OCI-LY7 (cell line): ENCODE results near the gene LRP1B. TPM values are rescaled to one million over a fixed set of nuclear protein-coding genes. Genes with fewer than 3 reads are reported as not detected.

ENCODE experiments used
- BruUV-seq: library from RNA; stranded (reverse); fragments of 400-500 nt; replicated peaks from 2 replicates; lab custom pipeline; 2021; lab: Mats Ljungman, UMichigan
- CTCF ChIA-PET: fragments of 300-600 bp; sonication (Branson Sonifier 250); formaldehyde crosslinking; loops from one replicate; lab custom pipeline; 2022; ENCODE audit warnings: antibody characterized with exemption; ENCODE audit not compliant: unreplicated experiment; lab: Charles Lee
- POLR2A ChIA-PET: fragments of 300-600 bp; sonication (Branson Sonifier 250); formaldehyde crosslinking; loops from one replicate; lab custom pipeline; 2022; ENCODE audit warnings: antibody characterized with exemption; lab: Charles Lee
- DNase-seq: peaks from one replicate; pipeline ENCODE4 v3.0.0-alpha.2; 2015; ENCODE audit warnings: low spot score
- H2AFZ ChIP-seq: fragments of 200-600 bp; sonication (generic), shearing (Covaris generic); 2 replicates; pipeline ENCODE4 v1.6.1; 2014; ENCODE audit warnings: mild to moderate bottlenecking, antibody characterized with exemption, low read length, moderate library complexity
- H3K27ac ChIP-seq: fragments of 200-600 bp; sonication (generic); 2 replicates; pipeline ENCODE4 v1.5.1; 2014; ENCODE audit warnings: mixed run types, low read depth, mild to moderate bottlenecking, moderate library complexity, low read length, inconsistent platforms; ENCODE audit not compliant: poor library complexity, severe bottlenecking
- H3K36me3 ChIP-seq: fragments of 200-600 bp; sonication (generic); 2 replicates; pipeline ENCODE4 v1.6.1; 2014; ENCODE audit warnings: mild to moderate bottlenecking, antibody characterized with exemption, low read length, moderate library complexity, mixed read lengths; ENCODE audit not compliant: insufficient read depth
- H3K4me1 ChIP-seq: fragments of 200-600 bp; sonication (generic); 2 replicates; pipeline ENCODE4 v1.5.1; 2014; ENCODE audit warnings: mild to moderate bottlenecking, low read length; ENCODE audit not compliant: insufficient read depth, poor library complexity, severe bottlenecking
- H3K4me2 ChIP-seq: fragments of 200-600 bp; sonication (generic); 2 replicates; pipeline ENCODE4 v1.6.1; 2014; ENCODE audit warnings: mild to moderate bottlenecking, low read length
- H3K4me3 ChIP-seq: fragments of 200-600 bp; sonication (generic); 2 replicates; pipeline ENCODE4 v1.5.1; 2014; ENCODE audit warnings: mild to moderate bottlenecking, low read depth, low read length; ENCODE audit not compliant: poor library complexity, severe bottlenecking
- H3K79me2 ChIP-seq: fragments of 200-600 bp; sonication (generic); 2 replicates; pipeline ENCODE4 v1.6.1; 2016; ENCODE audit warnings: low read depth, mild to moderate bottlenecking, low read length, moderate library complexity, mixed read lengths; ENCODE audit not compliant: insufficient read depth
- H3K9me2 ChIP-seq: fragments of 200-600 bp; sonication (generic); 2 replicates; pipeline ENCODE4 v1.6.1; 2016; ENCODE audit warnings: mild to moderate bottlenecking, low read length, mixed read lengths; ENCODE audit not compliant: insufficient read depth
- H3K9me3 ChIP-seq: fragments of 200-600 bp; sonication (generic); 2 replicates; pipeline ENCODE4 v1.6.1; 2014; ENCODE audit warnings: mild to moderate bottlenecking, mixed run types, low read length, mixed read lengths
- H4K20me1 ChIP-seq: fragments of 200-600 bp; sonication (generic); 2 replicates; pipeline ENCODE4 v1.6.1; 2014; ENCODE audit warnings: mild to moderate bottlenecking, antibody characterized with exemption, low read length, moderate library complexity, mixed read lengths; ENCODE audit not compliant: insufficient read depth
- EZH2phosphoT487 ChIP-seq: fragments of 200-600 bp; sonication (generic); IDR thresholded peaks from 2 replicates; pipeline ENCODE4 v1.6.1; 2018; ENCODE audit warnings: low read depth, borderline replicate concordance, mild to moderate bottlenecking, mixed run types, antibody characterized with exemption, low read length, moderate library complexity, mixed read lengths
- intact Hi-C: fragments of 100-400 bp; cut with micrococcal nuclease; formaldehyde crosslinking; loops from one replicate; pipeline ENCODE4 v1.10.0; 2022; ENCODE audit not compliant: unreplicated experiment
- total RNA-seq, 2 experiments: library from RNA; depleted of rRNA in 1 of 2; stranded (reverse); fragments of >200 nt in 1 of 2; shearing (Covaris generic) in 1 of 2; gene quantifications; 2 replicates each; pipeline ENCODE4 v1.2.3, GENCODE V29; 2014 to 2022
- TF ChIP-seq, protein P1 (sequence below): fragments of 200-600 bp; sonication (generic); conservative IDR thresholded peaks from 2 replicates; pipeline ENCODE4 v1.5.1; 2014; ENCODE audit warnings: mild to moderate bottlenecking, antibody characterized with exemption, low read length, moderate library complexity, mixed read lengths

LRP1B gene
- total RNA-seq, 2 experiments from 2014 or later = not detected

DNA sequence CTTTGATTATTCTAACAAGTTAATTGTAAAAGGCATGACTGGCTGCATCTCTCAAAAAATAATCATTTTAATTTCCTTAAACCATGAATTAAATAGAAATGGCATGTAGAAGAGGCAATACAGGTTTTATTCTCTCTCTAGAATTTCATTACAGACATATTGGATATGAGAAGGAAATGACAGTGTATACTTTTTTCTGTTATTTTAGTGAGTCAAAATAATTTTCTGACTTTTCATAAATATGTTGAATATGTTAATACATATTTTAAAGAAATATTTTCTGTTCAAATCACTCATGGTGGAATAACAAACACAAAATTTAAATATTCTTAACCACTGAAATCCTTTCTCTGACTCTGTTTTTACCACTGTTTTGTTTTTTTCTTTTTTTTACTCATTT is 510.4 kb downstream of the LRP1B start:
- POLR2A ChIA-PET = interaction anchor here (0.7 kb wide), 1 partner anchor 22 kb away, joined by 4 read pairs; no protein-coding TSS in a partner anchor
- no peak overlapping the region for H3K4me3 ChIP-seq
- TF ChIP-seq, protein P1, sequence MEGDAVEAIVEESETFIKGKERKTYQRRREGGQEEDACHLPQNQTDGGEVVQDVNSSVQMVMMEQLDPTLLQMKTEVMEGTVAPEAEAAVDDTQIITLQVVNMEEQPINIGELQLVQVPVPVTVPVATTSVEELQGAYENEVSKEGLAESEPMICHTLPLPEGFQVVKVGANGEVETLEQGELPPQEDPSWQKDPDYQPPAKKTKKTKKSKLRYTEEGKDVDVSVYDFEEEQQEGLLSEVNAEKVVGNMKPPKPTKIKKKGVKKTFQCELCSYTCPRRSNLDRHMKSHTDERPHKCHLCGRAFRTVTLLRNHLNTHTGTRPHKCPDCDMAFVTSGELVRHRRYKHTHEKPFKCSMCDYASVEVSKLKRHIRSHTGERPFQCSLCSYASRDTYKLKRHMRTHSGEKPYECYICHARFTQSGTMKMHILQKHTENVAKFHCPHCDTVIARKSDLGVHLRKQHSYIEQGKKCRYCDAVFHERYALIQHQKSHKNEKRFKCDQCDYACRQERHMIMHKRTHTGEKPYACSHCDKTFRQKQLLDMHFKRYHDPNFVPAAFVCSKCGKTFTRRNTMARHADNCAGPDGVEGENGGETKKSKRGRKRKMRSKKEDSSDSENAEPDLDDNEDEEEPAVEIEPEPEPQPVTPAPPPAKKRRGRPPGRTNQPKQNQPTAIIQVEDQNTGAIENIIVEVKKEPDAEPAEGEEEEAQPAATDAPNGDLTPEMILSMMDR = no peak
- no peak for TF ChIP-seq EZH2phosphoT487
- no peak overlapping the region for H2AFZ ChIP-seq
- H3K27ac ChIP-seq = no peak overlapping the region
- no peaks in the 10 kb centered on the region for H3K9me3 ChIP-seq
- no peaks in the 10 kb centered on the region for H3K36me3 ChIP-seq
- no peaks in the 10 kb centered on the region for H3K9me2 ChIP-seq
- CTCF ChIA-PET = no interaction called here
- H3K4me1 ChIP-seq = no peaks in the 10 kb centered on the region
- BruUV-seq = no TSS peak
- no peak overlapping the region for H3K4me2 ChIP-seq
- no peaks in the 10 kb centered on the region for H4K20me1 ChIP-seq
- intact Hi-C loops = no loop called here
- no peaks in the 10 kb centered on the region for H3K79me2 ChIP-seq
- DNase-seq = no peak

DNA sequence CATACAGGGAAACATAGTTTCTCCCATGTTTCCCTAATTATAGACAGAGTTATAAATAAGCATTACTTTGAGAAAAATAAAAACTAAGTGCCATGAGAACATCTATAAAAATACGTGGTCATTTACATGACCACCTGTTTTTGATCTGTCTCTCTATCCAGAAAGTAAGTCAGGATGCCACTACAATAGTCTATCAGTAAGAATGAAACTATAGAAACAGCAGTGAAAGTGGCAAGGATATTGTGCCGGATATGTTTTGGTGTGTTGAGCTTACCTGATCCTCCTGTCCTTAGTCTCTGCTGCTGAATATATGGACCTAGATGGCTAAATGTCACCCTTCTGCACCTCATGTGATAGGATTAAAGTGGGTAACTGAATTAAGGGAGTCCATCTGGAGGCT is 512.4 kb downstream of the LRP1B start:
- Histone ChIP-seq H3K27ac (no peak overlapping the region), H3K4me2 (no peak overlapping the region), H3K79me2 (no peaks in the 10 kb centered on the region), H3K36me3 (no peaks in the 10 kb centered on the region), H3K9me2 (no peaks in the 10 kb centered on the region), H3K4me3 (no peak overlapping the region), H4K20me1 (no peaks in the 10 kb centered on the region), H2AFZ (no peak overlapping the region), H3K9me3 (no peaks in the 10 kb centered on the region), H3K4me1 (no peaks in the 10 kb centered on the region)
- no peak for DNase-seq
- TF ChIP-seq, protein P1 = no peak
- TF ChIP-seq EZH2phosphoT487 = no peak
- ChIA-PET POLR2A (interaction anchor here (0.6 kb wide), 2 partner anchors 22 to 96 kb away, joined by 3 to 4 read pairs; no protein-coding TSS in a partner anchor), CTCF (no interaction called here)
- intact Hi-C loops = no loop called here
- BruUV-seq = no TSS peak

DNA sequence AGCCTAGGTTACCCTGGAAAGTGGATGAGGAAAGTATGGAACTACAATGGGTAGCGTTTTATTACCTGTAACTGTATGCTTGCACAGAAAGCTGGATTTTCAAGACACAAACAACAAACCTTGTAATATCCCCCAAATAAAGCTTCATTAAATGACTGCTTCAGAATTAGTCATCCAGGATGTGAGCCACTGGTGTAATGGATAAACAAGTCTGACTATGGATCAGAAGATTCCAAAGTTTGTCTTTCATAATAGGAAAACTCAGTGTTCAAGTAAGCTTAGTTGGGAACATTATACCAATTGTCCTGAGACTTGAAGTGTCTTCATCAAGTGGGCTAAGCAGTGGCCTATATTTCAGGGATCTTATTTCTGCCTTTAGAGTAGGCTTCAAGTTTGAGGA is 518.8 kb downstream of the LRP1B start:
- Histone ChIP-seq H3K79me2 (no peaks in the 10 kb centered on the region), H3K9me2 (no peaks in the 10 kb centered on the region), H3K36me3 (no peaks in the 10 kb centered on the region), H4K20me1 (no peaks in the 10 kb centered on the region), H3K4me2 (no peak overlapping the region), H3K27ac (no peak overlapping the region), H3K9me3 (no peaks in the 10 kb centered on the region), H3K4me1 (no peaks in the 10 kb centered on the region), H2AFZ (no peak overlapping the region), H3K4me3 (no peak overlapping the region)
- intact Hi-C loops = no loop called here
- no TSS peak for BruUV-seq
- ChIA-PET POLR2A (interaction anchor here (0.6 to 1.7 kb wide), 2 partner anchors 13 to 1174 kb away, joined by 3 to 5 read pairs; no protein-coding TSS in a partner anchor), CTCF (no interaction called here)
- no peak for DNase-seq
- TF ChIP-seq, protein P1 = no peak
- TF ChIP-seq EZH2phosphoT487 = no peak
